Osteoblast (primary cell): ENCODE measurements around the gene WIPF3. TPM values are rescaled to one million over a fixed set of nuclear protein-coding genes. Genes with fewer than 3 reads are reported as not detected.

Source experiments
- DNase-seq: peaks from one replicate; pipeline ENCODE4 v3.0.0; 2011; ENCODE audit warnings: low spot score, mixed read lengths; ENCODE audit not compliant: insufficient read length; ENCODE audit errors: missing footprints
- H2AFZ ChIP-seq: 2 replicates; pipeline ENCODE4 v1.6.0; 2011; ENCODE audit warnings: mild to moderate bottlenecking, low read length
- H3K27ac ChIP-seq: 2 replicates; pipeline ENCODE4 v1.5.1; 2011; ENCODE audit warnings: mild to moderate bottlenecking, low read depth, low read length, moderate library complexity
- H3K27me3 ChIP-seq: 2 replicates; pipeline ENCODE4 v1.6.0; 2012; ENCODE audit warnings: mild to moderate bottlenecking, control low read depth, inconsistent platforms, low read length, moderate library complexity; ENCODE audit not compliant: insufficient read depth
- H3K36me3 ChIP-seq: 2 replicates; pipeline ENCODE4 v1.5.1; 2011; ENCODE audit warnings: mild to moderate bottlenecking, low read length, control low read depth, moderate library complexity; ENCODE audit not compliant: insufficient read depth
- H3K4me1 ChIP-seq: 2 replicates; pipeline ENCODE4 v1.5.1; 2011; ENCODE audit warnings: mild to moderate bottlenecking, low read length, control low read depth, moderate library complexity; ENCODE audit not compliant: insufficient read depth
- H3K4me2 ChIP-seq: 2 replicates; pipeline ENCODE4 v1.6.0; 2011; ENCODE audit warnings: mild to moderate bottlenecking, low read length; ENCODE audit not compliant: insufficient read depth
- H3K4me3 ChIP-seq: fragments of 200-600 bp; sonication (generic); 3 replicates; pipeline ENCODE4 v1.5.1; 2012; ENCODE audit warnings: mild to moderate bottlenecking, low read length, inconsistent platforms; ENCODE audit not compliant: insufficient read depth
- H3K79me2 ChIP-seq: 2 replicates; pipeline ENCODE4 v1.6.0; 2012; ENCODE audit warnings: mild to moderate bottlenecking, low read length, control low read depth, inconsistent platforms; ENCODE audit not compliant: insufficient read depth
- H3K9me3 ChIP-seq: 2 replicates; pipeline ENCODE4 v1.5.1; 2011; ENCODE audit warnings: low read depth, low read length, control low read depth
- H4K20me1 ChIP-seq: 2 replicates; pipeline ENCODE4 v1.6.0; 2012; ENCODE audit warnings: mild to moderate bottlenecking, low read length, control low read depth; ENCODE audit not compliant: insufficient read depth
- total RNA-seq: library from RNA; depleted of rRNA; stranded (reverse); fragments of >200 nt; gene quantifications from 2 replicates; pipeline ENCODE4 v1.2.3, GENCODE V29; 2012
- TF ChIP-seq, protein P1 (sequence below): IDR thresholded peaks from 2 replicates; pipeline ENCODE4 v1.5.1; 2011; ENCODE audit warnings: mild to moderate bottlenecking, low read depth, low read length, moderate library complexity; ENCODE audit errors: extremely low read depth

The WIPF3 gene
- total RNA-seq, 1 donor, result not detected

DNA sequence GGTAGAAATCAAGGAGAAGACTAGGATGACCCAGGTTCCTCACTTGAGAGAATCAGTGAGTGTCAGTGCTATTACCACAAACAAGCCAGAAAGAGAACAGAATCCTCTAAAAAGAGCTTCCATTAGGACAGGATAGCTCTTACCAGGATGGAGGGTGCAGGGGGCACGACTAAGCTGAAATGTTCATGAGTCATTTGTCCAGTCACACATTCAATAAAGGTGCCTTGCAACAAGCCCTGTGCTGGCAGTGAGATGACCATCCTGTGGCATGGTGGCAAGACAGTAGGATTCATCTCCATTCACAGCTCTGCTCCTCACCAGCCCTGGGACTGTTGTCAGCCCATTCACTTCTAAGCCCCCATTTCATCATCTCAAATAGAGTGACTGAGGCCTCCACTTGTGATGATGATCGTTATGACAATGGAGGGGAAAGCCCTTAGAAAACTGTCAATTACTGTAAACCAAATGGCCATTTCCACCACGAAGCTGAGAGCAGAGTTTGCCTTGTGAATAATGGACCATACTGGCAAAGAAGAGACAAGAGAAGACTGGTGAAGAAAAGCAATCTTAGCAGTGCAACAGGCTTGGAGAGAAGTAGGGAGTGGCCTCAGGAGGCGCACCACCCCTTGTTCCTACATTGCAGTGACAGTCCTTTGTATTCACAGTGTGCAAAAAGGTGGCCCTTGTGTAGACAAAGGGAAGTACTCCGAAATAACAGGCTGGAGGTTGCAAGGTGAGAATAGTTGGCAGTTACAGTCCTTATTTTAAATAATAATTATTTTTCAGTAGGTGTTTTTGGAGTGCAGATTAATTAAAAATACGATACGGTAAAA, 9.0 kb upstream of the WIPF3 start:
- Histone ChIP-seq H3K79me2 (no peaks in the 10 kb centered on the region), H3K9me3 (no peaks in the 10 kb centered on the region), H3K27ac (no peak overlapping the region), H3K4me1 (no peaks in the 10 kb centered on the region), H2AFZ (no peak overlapping the region), H3K27me3 (peaks cover 14% of the 10 kb centered on the region), H3K4me3 (no peak overlapping the region), H3K4me2 (no peak overlapping the region), H4K20me1 (no peaks in the 10 kb centered on the region), H3K36me3 (no peaks in the 10 kb centered on the region)
- no peak for DNase-seq
- TF ChIP-seq, protein P1, sequence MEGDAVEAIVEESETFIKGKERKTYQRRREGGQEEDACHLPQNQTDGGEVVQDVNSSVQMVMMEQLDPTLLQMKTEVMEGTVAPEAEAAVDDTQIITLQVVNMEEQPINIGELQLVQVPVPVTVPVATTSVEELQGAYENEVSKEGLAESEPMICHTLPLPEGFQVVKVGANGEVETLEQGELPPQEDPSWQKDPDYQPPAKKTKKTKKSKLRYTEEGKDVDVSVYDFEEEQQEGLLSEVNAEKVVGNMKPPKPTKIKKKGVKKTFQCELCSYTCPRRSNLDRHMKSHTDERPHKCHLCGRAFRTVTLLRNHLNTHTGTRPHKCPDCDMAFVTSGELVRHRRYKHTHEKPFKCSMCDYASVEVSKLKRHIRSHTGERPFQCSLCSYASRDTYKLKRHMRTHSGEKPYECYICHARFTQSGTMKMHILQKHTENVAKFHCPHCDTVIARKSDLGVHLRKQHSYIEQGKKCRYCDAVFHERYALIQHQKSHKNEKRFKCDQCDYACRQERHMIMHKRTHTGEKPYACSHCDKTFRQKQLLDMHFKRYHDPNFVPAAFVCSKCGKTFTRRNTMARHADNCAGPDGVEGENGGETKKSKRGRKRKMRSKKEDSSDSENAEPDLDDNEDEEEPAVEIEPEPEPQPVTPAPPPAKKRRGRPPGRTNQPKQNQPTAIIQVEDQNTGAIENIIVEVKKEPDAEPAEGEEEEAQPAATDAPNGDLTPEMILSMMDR, result no peak

DNA sequence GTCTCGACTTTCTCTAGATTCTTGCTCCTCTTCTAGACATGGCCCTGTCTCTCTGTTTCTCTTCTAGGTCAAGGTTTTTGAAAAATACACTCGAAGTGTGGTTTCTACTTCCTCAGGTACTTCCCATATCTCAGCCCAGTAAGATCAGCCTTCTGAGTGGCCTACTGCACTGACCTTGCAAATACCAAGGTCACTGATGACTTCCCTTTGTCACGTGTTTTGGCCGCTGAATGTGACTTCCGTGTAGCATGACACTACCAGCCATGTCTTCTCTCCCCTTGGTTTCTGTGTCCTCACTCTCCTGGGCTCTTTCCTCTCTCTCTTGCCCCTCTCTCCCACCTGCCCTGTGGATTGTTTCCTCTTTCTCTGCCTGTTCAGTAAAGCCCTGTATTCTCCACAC, 7.9 kb upstream of the WIPF3 start:
- Histone ChIP-seq H4K20me1 (no peaks in the 10 kb centered on the region), H3K4me2 (no peak overlapping the region), H3K36me3 (no peaks in the 10 kb centered on the region), H3K27me3 (peaks cover 15% of the 10 kb centered on the region), H3K4me3 (no peak overlapping the region), H2AFZ (no peak overlapping the region), H3K4me1 (no peaks in the 10 kb centered on the region), H3K9me3 (no peaks in the 10 kb centered on the region), H3K27ac (no peak overlapping the region), H3K79me2 (no peaks in the 10 kb centered on the region)
- no peak for DNase-seq
- TF ChIP-seq, protein P1, result no peak

DNA sequence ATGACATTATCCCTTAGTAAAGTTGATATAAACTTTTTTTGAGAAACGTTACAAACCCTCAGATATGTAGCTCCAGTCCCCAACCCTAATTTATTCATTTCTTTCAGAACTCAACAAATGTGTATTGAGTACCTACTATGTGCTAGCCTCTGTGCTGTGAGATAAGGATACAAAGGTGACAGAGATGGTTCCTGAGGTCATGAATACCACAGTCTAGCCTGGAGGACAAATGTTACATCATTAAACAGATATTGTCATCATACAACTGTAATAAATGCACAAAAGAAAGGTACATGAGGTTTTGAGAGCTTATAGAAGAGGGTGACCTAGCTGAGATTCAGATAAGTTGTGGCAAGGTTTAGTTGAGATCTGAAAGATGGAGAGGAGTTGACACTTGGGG, 4.4 kb upstream of the WIPF3 start:
- TF ChIP-seq, protein P1, result no peak
- H3K4me3 ChIP-seq, result no peak overlapping the region
- H3K4me1 ChIP-seq, result no peaks in the 10 kb centered on the region
- H3K9me3 ChIP-seq, result no peaks in the 10 kb centered on the region
- no peak overlapping the region for H2AFZ ChIP-seq
- H3K79me2 ChIP-seq, result no peaks in the 10 kb centered on the region
- H3K27me3 ChIP-seq, result peaks cover 40% of the 10 kb centered on the region
- no peak overlapping the region for H3K4me2 ChIP-seq
- DNase-seq, result no peak
- H3K36me3 ChIP-seq, result no peaks in the 10 kb centered on the region
- no peak overlapping the region for H3K27ac ChIP-seq
- no peaks in the 10 kb centered on the region for H4K20me1 ChIP-seq

DNA sequence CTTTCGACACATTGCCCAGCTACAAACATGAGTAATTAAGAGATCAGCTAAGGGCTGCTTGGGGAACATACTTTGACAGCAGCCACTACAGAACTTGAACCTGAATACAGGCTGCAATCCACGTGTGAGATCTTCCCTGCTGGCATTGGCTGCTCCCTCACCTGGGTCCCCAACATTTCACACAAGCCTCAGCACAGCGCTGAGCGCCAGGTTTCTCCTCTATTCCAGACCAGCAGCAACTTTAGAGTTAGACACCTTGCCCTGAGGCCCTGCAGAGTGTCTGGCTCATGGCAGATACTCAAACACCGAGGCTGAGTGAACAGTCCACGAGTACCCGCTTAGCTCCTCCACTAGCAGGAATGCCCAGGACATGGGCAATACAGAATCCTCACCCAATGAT, 1.3 kb upstream of the WIPF3 start:
- Histone ChIP-seq H3K4me3 (no peak overlapping the region), H2AFZ (no peak overlapping the region), H3K4me1 (no peaks in the 10 kb centered on the region), H3K27me3 (peaks cover 64% of the 10 kb centered on the region), H3K79me2 (no peaks in the 10 kb centered on the region), H3K36me3 (no peaks in the 10 kb centered on the region), H3K27ac (no peak overlapping the region), H4K20me1 (no peaks in the 10 kb centered on the region), H3K4me2 (no peak overlapping the region), H3K9me3 (no peaks in the 10 kb centered on the region)
- TF ChIP-seq, protein P1, result no peak
- no peak for DNase-seq
